Uterus (tissue), 2 donors: ENCODE data around the gene CCDC88B.

Source experiments
- CTCF ChIP-seq, 4 experiments: fragments of 200-600 bp in 2 of 4; fragments of 450-650 bp in 2 of 4; sonication (generic) in 2 of 4; IDR thresholded peaks; one replicate each; pipeline ENCODE4 v1.5.1; 2016 to 2019; ENCODE audit warnings: antibody characterized with exemption in 4 of 4, mild to moderate bottlenecking in 2 of 4, moderate library complexity in 1 of 4
- POLR2A ChIP-seq, 2 donors: fragments of 450-650 bp; IDR thresholded peaks; one replicate each; pipeline ENCODE4 v1.6.1; 2016; ENCODE audit warnings: antibody characterized with exemption in 2 of 2, mild to moderate bottlenecking in 1 of 2, moderate library complexity in 1 of 2

- TF ChIP-seq CTCF (IDR thresholded peaks at IDR 0.05), result no peak
- no peak for TF ChIP-seq POLR2A (IDR thresholded peaks at IDR 0.05)
These were observed 42.2 kb upstream of the CCDC88B start for GRCh38 chr11:64297699-64298358.
